B cell (primary cell): ENCODE results near the gene CDK19. TPM values are rescaled to one million over a fixed set of nuclear protein-coding genes. Genes with fewer than 3 reads are reported as not detected.

Experiments used
- ATAC-seq: fragments of 200-7000 bp; cut with Tn5 transposase; one replicate; pipeline ENCODE4 v1.10.0; 2021; ENCODE audit warnings: low read depth, mild to moderate bottlenecking, moderate number of reproducible peaks, moderate library complexity
- CTCF ChIA-PET: fragments of 350-600 bp; sonication (Branson Sonifier 250); formaldehyde crosslinking; loops from one replicate; lab custom pipeline; 2021; ENCODE audit warnings: antibody characterized with exemption, inconsistent platforms; lab: Charles Lee
- POLR2A ChIA-PET: fragments of 350-600 bp; sonication (Branson Sonifier 250); formaldehyde crosslinking; loops from one replicate; lab custom pipeline; 2021; ENCODE audit warnings: antibody characterized with exemption; lab: Charles Lee
- DNase-seq: peaks from one replicate; pipeline ENCODE4 v3.0.0; 2013
- H2AFZ ChIP-seq: 2 replicates; pipeline ENCODE4 v1.6.1; 2012; ENCODE audit warnings: mild to moderate bottlenecking, low read depth, low read length; ENCODE audit not compliant: insufficient read depth, poor library complexity, severe bottlenecking
- H3K27ac ChIP-seq, 2 donors: 1 replicate in 1 of 2; 2 replicates in 1 of 2; pipeline ENCODE4 v1.5.1; 2012 to 2013; ENCODE audit warnings: low read length in 2 of 2, mild to moderate bottlenecking in 2 of 2, moderate library complexity in 1 of 2
- H3K27me3 ChIP-seq, 4 experiments: fragments of 200-600 bp in 1 of 4; sonication (generic) in 1 of 4; replicated peaks in 1 of 4; 1 replicate in 2 of 4; 2 replicates in 2 of 4; pipeline versions ENCODE4 v1.6.1 to v1.7.0; 2013 to 2016; ENCODE audit warnings: low read length in 3 of 4, mild to moderate bottlenecking in 2 of 4, mixed read lengths in 1 of 4, moderate library complexity in 1 of 4; ENCODE audit not compliant: insufficient read depth in 4 of 4, control insufficient read depth in 3 of 4; ENCODE audit errors: control extremely low read depth in 1 of 4
- H3K36me3 ChIP-seq, 2 experiments: replicated peaks in 1 of 2; 1 replicate in 1 of 2; 2 replicates in 1 of 2; pipeline versions ENCODE4 v1.6.1 to v1.7.1; 2013; ENCODE audit warnings: low read length in 1 of 2; ENCODE audit not compliant: insufficient read depth in 2 of 2, control insufficient read depth in 1 of 2; ENCODE audit errors: control extremely low read depth in 1 of 2, extremely low read depth in 1 of 2
- H3K4me1 ChIP-seq, 2 donors: fragments of 200-600 bp in 1 of 2; sonication (generic) in 1 of 2; 1 replicate in 1 of 2; 2 replicates in 1 of 2; pipeline versions ENCODE4 v1.5.1 to v1.6.1; 2013 to 2017; ENCODE audit warnings: low read length in 2 of 2; ENCODE audit not compliant: control insufficient read depth in 2 of 2, insufficient read depth in 2 of 2
- H3K4me2 ChIP-seq: replicated peaks from 2 replicates; pipeline ENCODE3; 2012; ENCODE audit warnings: mild to moderate bottlenecking, low read depth, low read length; ENCODE audit not compliant: poor library complexity, severe bottlenecking
- H3K4me3 ChIP-seq, 5 experiments: fragments of 200-600 bp in 1 of 5; sonication (generic) in 1 of 5; 1 replicate in 3 of 5; 2 replicates in 2 of 5; pipeline versions ENCODE4 v1.5.1 to v1.7.0; 2011 to 2016; ENCODE audit warnings: low read length in 4 of 5, mild to moderate bottlenecking in 4 of 5, low read depth in 2 of 5, control low read depth in 1 of 5, moderate library complexity in 1 of 5; ENCODE audit not compliant: insufficient read depth in 1 of 5; ENCODE audit errors: control extremely low read depth in 1 of 5, extremely low read depth in 1 of 5
- H3K79me2 ChIP-seq: fragments of 200-600 bp; sonication (generic); one replicate; pipeline ENCODE4 v1.6.0; 2016; ENCODE audit warnings: low read length; ENCODE audit not compliant: control insufficient read depth, insufficient read depth
- H3K9ac ChIP-seq: fragments of 200-600 bp; sonication (generic); 2 replicates; pipeline ENCODE4 v1.6.1; 2017; ENCODE audit warnings: mild to moderate bottlenecking, low read length, moderate library complexity
- H3K9me3 ChIP-seq, 3 donors: one replicate each; pipeline versions ENCODE4 v1.6.1 to v1.7.1; 2013; ENCODE audit warnings: low read length in 2 of 3; ENCODE audit not compliant: control insufficient read depth in 2 of 3, insufficient read depth in 1 of 3; ENCODE audit errors: control extremely low read depth in 1 of 3
- H4K20me1 ChIP-seq: 2 replicates; pipeline ENCODE4 v1.6.0; 2012; ENCODE audit warnings: mild to moderate bottlenecking, low read length; ENCODE audit not compliant: insufficient read depth, control insufficient read depth, poor library complexity, severe bottlenecking
- H3K27ac Mint-ChIP-seq: one replicate; pipeline ENCODE4 v1.8.0; 2021; ENCODE audit warnings: mixed read lengths
- H3K27me3 Mint-ChIP-seq: one replicate; pipeline ENCODE4 v1.8.0; 2021; ENCODE audit warnings: mixed read lengths
- H3K4me1 Mint-ChIP-seq: one replicate; pipeline ENCODE4 v1.8.0; 2021; ENCODE audit warnings: mixed read lengths
- H3K4me3 Mint-ChIP-seq: one replicate; pipeline ENCODE4 v1.8.0; 2021; ENCODE audit warnings: mixed read lengths
- H3K9me3 Mint-ChIP-seq: one replicate; pipeline ENCODE4 v1.8.0; 2022; ENCODE audit warnings: mixed read lengths; ENCODE audit not compliant: insufficient read depth
- CTCF ChIP-seq: fragments of 200-600 bp; IDR thresholded peaks from one replicate; pipeline ENCODE4 v1.8.0; 2022; ENCODE audit warnings: antibody characterized with exemption, mild to moderate bottlenecking
- EZH2 ChIP-seq: IDR thresholded peaks from 2 replicates; pipeline ENCODE4 v1.6.1; 2012; ENCODE audit warnings: borderline replicate concordance, low read depth, mild to moderate bottlenecking, moderate library complexity, low read length; ENCODE audit not compliant: insufficient read depth, poor library complexity, severe bottlenecking
- WGBS: methylation state at CpG from one replicate; pipeline ENCODE4 v1.1.5; 2013; ENCODE audit warnings: missing lambda C conversion rate; ENCODE audit not compliant: insufficient coverage; 5-methylcytosine and 5-hydroxymethylcytosine counted together
- intact Hi-C: fragments of 100-400 bp; cut with micrococcal nuclease; formaldehyde crosslinking; loops from one replicate; pipeline ENCODE4 v1.10.0; 2022
- polyA plus RNA-seq: library from polyadenylated mRNA; depleted of rRNA; stranded (reverse); fragments of >200 nt; gene quantifications from 2 replicates; pipeline ENCODE4 v1.2.3, GENCODE V29; 2012
- total RNA-seq, 2 donors: library from RNA; stranded (reverse); fragments of 120-200 nt in 1 of 2; gene quantifications; 1 replicate in 1 of 2; 2 replicates in 1 of 2; pipeline versions ENCODE4 v1.2.3 to v1.2.4, GENCODE V29; 2013 to 2022

The CDK19 gene
- total and polyA plus RNA-seq, 2 donors (not counting 1 experiment from before 2014, with no cell fraction given), result 8.7 to 44.8 TPM

DNA sequence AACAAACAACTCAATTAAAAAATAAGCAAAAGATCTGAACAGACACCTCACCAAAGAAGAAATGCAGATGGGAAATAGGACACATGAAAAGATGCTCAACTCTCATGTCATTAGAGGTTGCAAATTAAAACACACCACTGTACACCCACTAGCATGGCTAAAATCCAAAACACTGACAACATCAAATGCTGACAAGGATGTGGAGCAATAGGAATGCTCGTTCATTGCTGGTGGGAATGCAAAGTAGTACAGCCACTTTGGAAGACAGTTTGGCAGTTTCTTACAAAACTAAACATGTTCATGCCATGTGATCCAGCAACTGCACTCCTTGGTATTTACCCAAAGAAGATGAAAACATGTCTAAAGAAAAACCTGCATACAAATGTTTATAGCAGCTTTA, 47.2 kb downstream of the CDK19 start:
- no peak for TF ChIP-seq CTCF
- TF ChIP-seq EZH2, result no peak
- peaks cover 7 to 9% of the 10 kb centered on the region in 2 donors for H3K4me1 ChIP-seq
- no peak overlapping the region for H3K27ac Mint-ChIP-seq
- H4K20me1 ChIP-seq, result no peaks in the 10 kb centered on the region
- H3K9me3 ChIP-seq, result peaks cover 0 to 4% (median 2%) of the 10 kb centered on the region in 3 donors
- H3K4me1 Mint-ChIP-seq, result peaks cover 14% of the 10 kb centered on the region
- no peak overlapping the region for H3K27ac ChIP-seq
- no peak overlapping the region for H3K4me2 ChIP-seq
- ChIA-PET CTCF (interaction anchor here (0.6 to 1.0 kb wide), 3 partner anchors 17 to 180 kb away, joined by 3 read pairs; no protein-coding TSS in a partner anchor), POLR2A (no interaction called here)
- no peak overlapping the region for H3K4me3 ChIP-seq
- H3K9ac ChIP-seq, result no peak overlapping the region
- ATAC-seq (no peak), DNase-seq (no peak)
- H3K4me3 Mint-ChIP-seq, result no peak overlapping the region
- WGBS, result 100% methylated on average over 1 of the region's 1 CpG
- H3K27me3 Mint-ChIP-seq, result no peaks in the 10 kb centered on the region
- no peak overlapping the region for H2AFZ ChIP-seq
- H3K27me3 ChIP-seq, result no peaks in the 10 kb centered on the region
- peaks cover 2 to 3% of the 10 kb centered on the region in 2 experiments for H3K36me3 ChIP-seq
- H3K79me2 ChIP-seq, result peaks cover 41% of the 10 kb centered on the region
- H3K9me3 Mint-ChIP-seq, result peaks cover 4% of the 10 kb centered on the region
- intact Hi-C loops, result no loop called here

DNA sequence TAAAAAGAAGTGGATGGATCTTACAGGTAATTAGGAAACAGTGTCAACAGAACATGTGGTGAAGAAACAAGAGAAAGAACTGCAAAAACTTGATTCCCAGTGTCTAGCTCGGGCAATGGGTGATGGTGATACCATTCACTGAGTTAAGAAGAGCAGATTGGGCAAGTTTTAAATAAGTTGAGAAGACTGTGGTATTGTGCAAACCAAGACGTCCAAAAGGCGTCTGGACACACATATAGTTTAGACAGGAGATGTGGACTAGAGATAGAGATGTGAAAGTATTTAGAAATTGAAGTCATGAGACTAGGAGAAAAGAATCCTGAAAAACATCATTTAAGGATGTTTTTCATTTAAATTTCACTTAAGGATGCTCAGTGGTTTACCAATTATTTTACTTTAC, 53.9 kb downstream of the CDK19 start:
- intact Hi-C loops, result no loop called here
- WGBS, result 100% methylated on average over 1 of the region's 3 CpGs
- peaks cover 0 to 2% of the 10 kb centered on the region in 2 experiments for H3K36me3 ChIP-seq
- no peak overlapping the region for H3K27ac ChIP-seq
- H3K4me1 ChIP-seq, result no peaks in the 10 kb centered on the region
- H3K79me2 ChIP-seq, result peaks cover 39% of the 10 kb centered on the region
- no peaks in the 10 kb centered on the region for H3K27me3 ChIP-seq
- H3K9ac ChIP-seq, result no peak overlapping the region
- no peak for ATAC-seq
- no peak for DNase-seq
- H3K27me3 Mint-ChIP-seq, result no peaks in the 10 kb centered on the region
- H2AFZ ChIP-seq, result no peak overlapping the region
- no peak overlapping the region for H3K27ac Mint-ChIP-seq
- H3K4me3 ChIP-seq, result no peak overlapping the region
- ChIA-PET POLR2A (no interaction called here), CTCF (no interaction called here)
- no peaks in the 10 kb centered on the region for H3K9me3 ChIP-seq
- peaks cover 8% of the 10 kb centered on the region for H3K4me1 Mint-ChIP-seq
- H3K4me3 Mint-ChIP-seq, result no peak overlapping the region
- H4K20me1 ChIP-seq, result no peaks in the 10 kb centered on the region
- no peak for TF ChIP-seq EZH2
- no peak for TF ChIP-seq CTCF
- H3K9me3 Mint-ChIP-seq, result no peaks in the 10 kb centered on the region
- no peak overlapping the region for H3K4me2 ChIP-seq
